Measurements from ENCODE around the gene CARMIL1. TPM values are rescaled to one million over a fixed set of nuclear protein-coding genes. Genes with fewer than 3 reads are reported as not detected.

Gene CARMIL1
- total and polyA plus RNA-seq, 4 donors: 22.9 to 41.0 (median 38.4) TPM

DNA sequence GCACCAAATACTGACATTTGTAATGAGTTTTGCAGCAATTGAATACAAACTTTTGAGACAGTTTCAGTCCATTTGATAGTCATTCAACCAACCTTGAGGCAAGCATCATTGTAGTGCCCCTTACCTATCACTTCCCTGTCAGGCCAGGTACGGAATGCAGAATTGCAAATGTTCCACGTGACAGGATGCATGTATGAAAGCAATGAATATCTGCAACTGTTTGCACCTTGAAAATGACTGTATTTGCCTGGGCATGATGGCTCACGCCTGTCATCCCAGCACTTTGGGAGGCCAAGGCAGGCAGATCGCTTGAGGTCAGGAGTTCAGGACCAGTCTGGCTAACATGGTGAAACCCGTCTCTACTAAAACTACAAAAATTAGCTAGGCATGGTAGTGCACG is 226.8 kb downstream of the CARMIL1 start:
- Histone ChIP-seq H3K27me3 (ENCODE audit: control insufficient read depth, insufficient read depth, low read length) (no peaks in the 10 kb centered on the region), H3K36me3 (ENCODE audit: control insufficient read depth, insufficient read depth, low read length) (no peaks in the 10 kb centered on the region), H3K4me1 (ENCODE audit: control insufficient read depth, insufficient read depth, low read length) (no peaks in the 10 kb centered on the region), H3K9me3 (ENCODE audit: control insufficient read depth, insufficient read depth, low read length) (no peaks in the 10 kb centered on the region), H3K27ac (ENCODE audit: low read depth, low read length) (no peak overlapping the region), H3K4me3 (ENCODE audit: low read depth, low read length) (no peak overlapping the region)
- DNase-seq (ENCODE audit: low read depth in 4 of 6, low spot score in 6 of 6): no peak
- 81% methylated on average over 5 of the region's 6 CpGs for WGBS (ENCODE audit: insufficient coverage)

DNA sequence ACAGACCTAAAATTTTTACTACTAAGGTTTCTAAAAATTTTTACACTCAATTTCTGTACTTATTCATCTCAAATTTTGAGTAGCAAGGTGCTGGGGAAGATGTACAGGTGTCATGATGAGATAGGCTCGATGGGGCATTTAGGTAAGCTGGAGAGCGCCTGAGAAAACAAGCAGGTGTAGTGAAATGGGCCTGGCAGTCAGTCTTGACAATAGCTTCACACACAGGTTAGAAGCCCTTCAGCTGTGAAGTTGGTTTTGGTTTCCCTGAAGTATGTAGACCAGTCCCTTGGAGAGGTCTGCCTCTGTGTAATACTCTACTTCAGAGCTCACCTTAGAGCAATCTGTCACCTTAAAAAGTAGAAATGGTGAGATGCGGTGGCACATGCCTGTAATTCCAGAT is 228.9 kb downstream of the CARMIL1 start:
- H3K9me3 ChIP-seq (ENCODE audit: control insufficient read depth, insufficient read depth, low read length): no peaks in the 10 kb centered on the region
- no peak overlapping the region for H3K27ac ChIP-seq (ENCODE audit: low read depth, low read length)
- DNase-seq (ENCODE audit: low read depth in 4 of 6, low spot score in 6 of 6): no peak
- H3K36me3 ChIP-seq (ENCODE audit: control insufficient read depth, insufficient read depth, low read length): no peaks in the 10 kb centered on the region
- H3K4me1 ChIP-seq (ENCODE audit: control insufficient read depth, insufficient read depth, low read length): no peaks in the 10 kb centered on the region
- no peak overlapping the region for H3K4me3 ChIP-seq (ENCODE audit: low read depth, low read length)
- WGBS (ENCODE audit: insufficient coverage): 100% methylated on average over 2 of the region's 3 CpGs
- no peaks in the 10 kb centered on the region for H3K27me3 ChIP-seq (ENCODE audit: control insufficient read depth, insufficient read depth, low read length)

- WGBS (ENCODE audit: insufficient coverage): no CpG with 5 or more reads among the region's 2 CpGs
These were observed 232.2 kb downstream of the CARMIL1 start for GRCh38 chr6:25511376-25511775.

DNA sequence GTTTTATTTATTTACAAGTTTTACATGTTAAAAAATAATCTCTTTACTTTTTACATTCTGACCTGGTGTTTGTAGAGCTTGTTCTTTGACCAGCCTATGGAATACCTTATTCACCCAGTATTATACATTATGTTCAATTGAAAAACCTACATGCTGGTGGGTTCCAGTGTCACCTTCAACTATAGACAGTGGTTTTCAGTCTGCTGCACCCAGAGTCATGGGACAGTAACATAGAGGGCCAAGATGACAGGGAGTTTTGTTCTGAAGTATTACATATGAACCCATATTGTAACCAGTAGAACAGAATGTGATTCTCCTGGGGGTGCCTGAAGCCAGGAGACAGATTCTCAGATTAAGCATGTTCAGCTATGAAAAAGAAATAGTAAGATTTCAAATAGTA is 233.4 kb downstream of the CARMIL1 start:
- H3K9me3 ChIP-seq (ENCODE audit: control insufficient read depth, insufficient read depth, low read length): no peaks in the 10 kb centered on the region
- no peak overlapping the region for H3K4me3 ChIP-seq (ENCODE audit: low read depth, low read length)
- no peaks in the 10 kb centered on the region for H3K36me3 ChIP-seq (ENCODE audit: control insufficient read depth, insufficient read depth, low read length)
- no peak for DNase-seq (ENCODE audit: low read depth in 4 of 6, low spot score in 6 of 6)
- H3K27me3 ChIP-seq (ENCODE audit: control insufficient read depth, insufficient read depth, low read length): no peaks in the 10 kb centered on the region
- no peaks in the 10 kb centered on the region for H3K4me1 ChIP-seq (ENCODE audit: control insufficient read depth, insufficient read depth, low read length)
- no peak overlapping the region for H3K27ac ChIP-seq (ENCODE audit: low read depth, low read length)

More at GRCh38 chr6:25511376-25511775, 232.2 kb downstream of the CARMIL1 start:
- DNase-seq (ENCODE audit: low read depth in 4 of 6, low spot score in 6 of 6): no peak
- no peak overlapping the region for H3K27ac ChIP-seq (ENCODE audit: low read depth, low read length)
- no peaks in the 10 kb centered on the region for H3K27me3 ChIP-seq (ENCODE audit: control insufficient read depth, insufficient read depth, low read length)
- no peaks in the 10 kb centered on the region for H3K9me3 ChIP-seq (ENCODE audit: control insufficient read depth, insufficient read depth, low read length)
- H3K4me3 ChIP-seq (ENCODE audit: low read depth, low read length): no peak overlapping the region
- no peaks in the 10 kb centered on the region for H3K4me1 ChIP-seq (ENCODE audit: control insufficient read depth, insufficient read depth, low read length)
- no peaks in the 10 kb centered on the region for H3K36me3 ChIP-seq (ENCODE audit: control insufficient read depth, insufficient read depth, low read length)

GRCh38 chr6:25519856-25520255 is 240.7 kb downstream of the CARMIL1 start:
- no peak for DNase-seq (ENCODE audit: low read depth in 4 of 6, low spot score in 6 of 6)

DNA sequence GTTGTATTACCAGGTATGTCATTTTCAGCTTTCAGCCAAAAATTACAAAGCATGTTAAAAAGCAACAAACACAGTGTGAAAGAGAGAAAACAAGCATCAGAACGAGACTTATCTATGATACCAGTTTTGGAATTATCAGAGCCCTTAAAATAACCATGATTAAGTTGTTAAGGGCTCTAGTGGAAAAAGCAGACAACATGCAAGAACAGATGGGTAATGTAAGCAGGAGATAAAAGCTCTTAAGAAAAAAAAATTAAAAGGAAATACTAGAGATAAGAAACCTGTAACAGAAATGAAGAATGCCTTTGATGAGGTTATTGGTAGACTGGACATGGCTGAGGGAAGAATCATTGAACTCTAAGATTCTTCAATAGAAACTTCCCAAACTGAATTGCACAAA is 245.4 kb downstream of the CARMIL1 start:
- WGBS (ENCODE audit: insufficient coverage): no CpG with 5 or more reads among the region's 1 CpG
- H3K9me3 ChIP-seq (ENCODE audit: control insufficient read depth, insufficient read depth, low read length): no peaks in the 10 kb centered on the region
- no peak overlapping the region for H3K4me3 ChIP-seq (ENCODE audit: low read depth, low read length)
- no peak for DNase-seq (ENCODE audit: low read depth in 4 of 6, low spot score in 6 of 6)
- no peak overlapping the region for H3K27ac ChIP-seq (ENCODE audit: low read depth, low read length)
- H3K4me1 ChIP-seq (ENCODE audit: control insufficient read depth, insufficient read depth, low read length): no peaks in the 10 kb centered on the region
- H3K27me3 ChIP-seq (ENCODE audit: control insufficient read depth, insufficient read depth, low read length): no peaks in the 10 kb centered on the region
- peaks cover 6% of the 10 kb centered on the region for H3K36me3 ChIP-seq (ENCODE audit: control insufficient read depth, insufficient read depth, low read length)

More at GRCh38 chr6:25519856-25520255, 240.7 kb downstream of the CARMIL1 start:
- no peaks in the 10 kb centered on the region for H3K4me1 ChIP-seq (ENCODE audit: control insufficient read depth, insufficient read depth, low read length)
- H3K27me3 ChIP-seq (ENCODE audit: control insufficient read depth, insufficient read depth, low read length): no peaks in the 10 kb centered on the region
- no peak overlapping the region for H3K4me3 ChIP-seq (ENCODE audit: low read depth, low read length)
- H3K9me3 ChIP-seq (ENCODE audit: control insufficient read depth, insufficient read depth, low read length): no peaks in the 10 kb centered on the region
- no peak overlapping the region for H3K27ac ChIP-seq (ENCODE audit: low read depth, low read length)
- H3K36me3 ChIP-seq (ENCODE audit: control insufficient read depth, insufficient read depth, low read length): peaks cover 5% of the 10 kb centered on the region

- no peak for DNase-seq (ENCODE audit: low read depth in 4 of 6, low spot score in 6 of 6)
- Histone ChIP-seq H3K9me3 (ENCODE audit: control insufficient read depth, insufficient read depth, low read length) (no peaks in the 10 kb centered on the region), H3K4me1 (ENCODE audit: control insufficient read depth, insufficient read depth, low read length) (no peaks in the 10 kb centered on the region), H3K4me3 (ENCODE audit: low read depth, low read length) (no peak overlapping the region), H3K27me3 (ENCODE audit: control insufficient read depth, insufficient read depth, low read length) (no peaks in the 10 kb centered on the region), H3K36me3 (ENCODE audit: control insufficient read depth, insufficient read depth, low read length) (peaks cover 7% of the 10 kb centered on the region), H3K27ac (ENCODE audit: low read depth, low read length) (no peak overlapping the region)
- WGBS (ENCODE audit: insufficient coverage): no CpG with 5 or more reads among the region's 3 CpGs
These were observed 245.9 kb downstream of the CARMIL1 start for GRCh38 chr6:25525078-25525477.

DNA sequence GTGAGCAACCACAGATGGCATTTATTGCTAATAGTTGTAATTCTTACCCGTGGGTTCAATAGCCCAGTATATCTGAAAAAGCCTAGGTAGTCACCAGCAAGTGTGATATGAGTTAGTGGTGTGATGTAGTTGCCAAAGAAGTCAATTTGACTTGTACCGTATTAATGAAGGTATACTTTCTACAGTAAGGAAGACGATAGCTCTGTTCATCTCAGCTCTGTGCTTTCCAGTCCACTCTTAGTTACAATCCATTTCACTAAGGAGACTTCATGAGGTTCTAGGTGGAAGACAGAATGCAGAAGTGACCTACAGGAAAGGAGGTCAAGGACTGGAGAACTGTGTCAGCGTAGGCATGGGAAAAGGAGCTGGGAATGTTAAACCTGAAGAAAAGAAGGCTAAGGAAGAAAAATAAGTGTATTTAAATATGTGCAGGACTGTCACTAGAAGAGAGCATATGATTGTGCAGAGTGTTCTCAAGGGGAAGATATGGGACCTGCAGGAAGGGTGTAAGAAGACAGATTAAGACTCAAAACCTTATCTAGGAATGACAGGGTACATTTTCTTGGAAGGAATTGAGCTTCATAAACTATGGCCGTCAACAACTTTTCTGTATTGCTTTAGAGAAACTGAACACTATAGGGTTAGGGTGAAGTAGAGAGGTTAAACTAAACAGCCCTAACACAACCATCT is 255.9 kb downstream of the CARMIL1 start:
- Histone ChIP-seq H3K27ac (ENCODE audit: low read depth, low read length) (no peak overlapping the region), H3K4me3 (ENCODE audit: low read depth, low read length) (no peak overlapping the region), H3K4me1 (ENCODE audit: control insufficient read depth, insufficient read depth, low read length) (no peaks in the 10 kb centered on the region), H3K27me3 (ENCODE audit: control insufficient read depth, insufficient read depth, low read length) (no peaks in the 10 kb centered on the region), H3K36me3 (ENCODE audit: control insufficient read depth, insufficient read depth, low read length) (no peaks in the 10 kb centered on the region), H3K9me3 (ENCODE audit: control insufficient read depth, insufficient read depth, low read length) (no peaks in the 10 kb centered on the region)
- WGBS (ENCODE audit: insufficient coverage): 92% methylated on average over 2 of the region's 5 CpGs
- DNase-seq (ENCODE audit: low read depth in 4 of 6, low spot score in 6 of 6): no peak

- no CpG with 5 or more reads among the region's 4 CpGs for WGBS (ENCODE audit: insufficient coverage)
- H3K27me3 ChIP-seq (ENCODE audit: control insufficient read depth, insufficient read depth, low read length): no peaks in the 10 kb centered on the region
- H3K27ac ChIP-seq (ENCODE audit: low read depth, low read length): no peak overlapping the region
- no peak overlapping the region for H3K4me3 ChIP-seq (ENCODE audit: low read depth, low read length)
- H3K36me3 ChIP-seq (ENCODE audit: control insufficient read depth, insufficient read depth, low read length): no peaks in the 10 kb centered on the region
- DNase-seq (ENCODE audit: low read depth in 4 of 6, low spot score in 6 of 6): no peak
- no peaks in the 10 kb centered on the region for H3K9me3 ChIP-seq (ENCODE audit: control insufficient read depth, insufficient read depth, low read length)
- H3K4me1 ChIP-seq (ENCODE audit: control insufficient read depth, insufficient read depth, low read length): no peaks in the 10 kb centered on the region
These were observed 256.6 kb downstream of the CARMIL1 start for GRCh38 chr6:25535632-25536225.

DNA sequence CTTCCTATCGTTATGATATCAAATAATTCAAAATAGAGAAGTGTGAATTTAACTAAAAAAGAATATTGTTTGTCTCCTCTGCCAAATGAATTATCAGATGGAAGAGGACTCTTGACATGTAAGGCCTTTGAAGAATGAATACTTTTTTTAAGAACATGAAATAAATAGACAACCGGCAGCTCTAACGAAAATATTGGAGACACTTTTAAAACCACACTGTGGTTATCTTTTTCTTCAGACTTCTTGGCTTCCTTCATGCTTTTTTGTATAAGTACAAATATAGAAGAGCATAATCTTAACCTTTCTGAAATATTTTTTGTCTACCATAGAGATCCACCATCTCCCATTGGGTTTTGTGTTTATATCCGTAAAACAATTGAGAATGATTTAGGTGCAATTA is 257.6 kb downstream of the CARMIL1 start:
- Histone ChIP-seq H3K27ac (ENCODE audit: low read depth, low read length) (no peak overlapping the region), H3K36me3 (ENCODE audit: control insufficient read depth, insufficient read depth, low read length) (no peaks in the 10 kb centered on the region), H3K4me1 (ENCODE audit: control insufficient read depth, insufficient read depth, low read length) (no peaks in the 10 kb centered on the region), H3K4me3 (ENCODE audit: low read depth, low read length) (no peak overlapping the region), H3K9me3 (ENCODE audit: control insufficient read depth, insufficient read depth, low read length) (no peaks in the 10 kb centered on the region), H3K27me3 (ENCODE audit: control insufficient read depth, insufficient read depth, low read length) (no peaks in the 10 kb centered on the region)
- no CpG with 5 or more reads among the region's 4 CpGs for WGBS (ENCODE audit: insufficient coverage)
- DNase-seq (ENCODE audit: low read depth in 4 of 6, low spot score in 6 of 6): no peak
